ENCODE measurements around the gene EGFLAM. TPM values are rescaled to one million over a fixed set of nuclear protein-coding genes. Genes with fewer than 3 reads are reported as not detected.

EGFLAM gene
- total and polyA plus RNA-seq, 2 of the 4 experiments (the other 2 are of a cell fraction), result 0.77 to 1.1 TPM

DNA sequence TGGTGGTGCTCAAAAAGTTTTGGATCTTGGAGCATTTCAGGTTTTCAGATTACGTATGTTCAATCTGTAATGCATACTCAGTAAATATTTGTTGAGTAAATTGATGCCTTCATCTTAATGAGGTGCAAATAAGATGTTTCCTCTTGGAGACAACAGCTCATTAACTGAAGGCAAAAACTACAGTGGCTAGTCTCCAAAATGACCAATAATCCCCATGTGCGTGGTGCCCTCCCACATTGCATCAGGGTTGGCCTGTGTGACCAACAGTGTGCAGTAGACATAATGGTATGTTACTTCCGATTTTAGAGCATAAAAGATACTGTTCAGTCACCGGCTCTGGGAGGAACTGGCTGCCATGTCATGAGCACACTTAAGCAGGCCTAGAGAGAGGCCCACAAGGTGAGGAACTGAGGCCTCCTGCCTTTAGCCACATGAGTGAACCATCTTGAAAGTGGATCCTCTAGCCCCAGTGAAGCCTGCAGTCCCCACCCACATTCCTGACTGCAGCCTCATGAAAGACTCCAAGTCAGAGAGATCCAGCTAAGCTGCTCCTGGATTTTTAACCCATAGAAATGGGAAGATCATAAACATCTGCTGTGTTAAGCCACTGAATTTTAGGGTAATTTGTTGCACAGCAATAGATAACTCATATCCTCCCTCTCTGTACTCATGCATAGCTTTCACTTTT, 242.4 kb downstream of the EGFLAM start:
- peak overlapping the region; percentile 69 for H3K18ac ChIP-seq (ENCODE audit: low read depth, low read length)
- 70% methylated on average over 2 of the region's 4 CpGs; no CpG with 5 or more reads in 1 of the 2 experiments for WGBS, 2 experiments (ENCODE audit: extremely low coverage in 2 of 2, insufficient read length in 1 of 2)
- H2AK9ac ChIP-seq (replicated peaks; ENCODE audit: low read depth, low read length, poor library complexity), result peak overlapping the region; percentile 90
- 0 out of 2 replicates have a peak overlapping the region, but pooled peaks have one; percentile 38 for H4K91ac ChIP-seq (ENCODE audit: insufficient read depth, low read depth, low read length)
- no peaks in the 10 kb centered on the region for H3K9me3 ChIP-seq (ENCODE audit: control insufficient read depth, insufficient read depth, low read length)
- peak overlapping the region; percentile 2; the same call in 1 of the 2 replicates for H4K5ac ChIP-seq (ENCODE audit: low read depth, low read length)
- H3K56ac ChIP-seq (ENCODE audit: extremely low read depth, insufficient read depth, low read length), result no peak overlapping the region; the same call in 1 of the 2 replicates
- H3K4me1 ChIP-seq (ENCODE audit: control insufficient read depth, insufficient read depth, low read length), result peaks cover 4% of the 10 kb centered on the region
- peak overlapping the region; percentile 12 to 89; a peak in 3 of 4 replicates for H4K8ac ChIP-seq (ENCODE audit: low read depth in 2 of 2, low read length in 2 of 2)
- H3K9me1 ChIP-seq (ENCODE audit: insufficient read depth, low read length), result peaks cover 4% of the 10 kb centered on the region
- H3K4me2 ChIP-seq (ENCODE audit: low read depth, low read length), result 0 out of 2 replicates have a peak overlapping the region, but pooled peaks have one; percentile 1
- ChIA-PET CTCF (interaction anchor here (0.6 kb wide), 1 partner anchor 755 kb away, joined by 3 read pairs; no protein-coding TSS in a partner anchor), POLR2A (ENCODE audit: unreplicated experiment) (no interaction called here)
- 0 out of 2 replicates have a peak overlapping the region, but pooled peaks have one; percentile 1 for H3K27ac ChIP-seq (ENCODE audit: insufficient read depth, low read length)
- H2AFZ ChIP-seq (replicated peaks; ENCODE audit: low read length, poor library complexity), result peak overlapping the region; percentile 95
- H2BK120ac ChIP-seq (ENCODE audit: low read depth, low read length), result peak overlapping the region; percentile 44
- H2AK5ac ChIP-seq (ENCODE audit: low read depth, low read length), result peak overlapping the region; percentile 43
- intact Hi-C loops (cut with micrococcal nuclease), result no loop called here
- no peak overlapping the region for H3K4me3 ChIP-seq (ENCODE audit: insufficient read depth, low read depth, low read length)
- H3K36me3 ChIP-seq (ENCODE audit: control insufficient read depth, insufficient read depth, low read length), result peaks cover 12% of the 10 kb centered on the region
- peak overlapping the region; percentile 43; the same call in 1 of the 2 replicates for H3K14ac ChIP-seq (replicated peaks; ENCODE audit: low read depth, low read length)
- 0 out of 2 replicates have a peak overlapping the region, but pooled peaks have one; percentile 8 for H2BK20ac ChIP-seq (ENCODE audit: low read depth, low read length)
- in situ Hi-C loops (cut with MboI; ENCODE audit: low sequenced_read_pairs), result no loop called here
- H3K23ac ChIP-seq (ENCODE audit: low read depth, low read length), result peak overlapping the region; percentile 12; the same call in 1 of the 2 replicates
- ATAC-seq (ENCODE audit: low read depth) (peak; percentile 98), DNase-seq (peak; percentile 76)
- BruUV-seq (replicated peaks), result no TSS peak
- H3K79me1 ChIP-seq (ENCODE audit: low read depth in 1 of 2, low read length in 2 of 2), result no peaks in the 10 kb centered on the region
- peak overlapping the region; percentile 15; the same call in 1 of the 3 replicates for H2BK15ac ChIP-seq (ENCODE audit: low read depth, low read length)
- TF ChIP-seq CEBPB (IDR thresholded peaks at IDR 0.05; ENCODE audit: low read depth, low read length) (peak; percentile 51; the same call in 1 of the 2 replicates), FOS (IDR thresholded peaks at IDR 0.05; ENCODE audit: low read depth, low read length) (no peak), BHLHE40 (IDR thresholded peaks at IDR 0.05; ENCODE audit: low read depth, low read length) (no peak)
- TF ChIP-seq, protein P1, sequence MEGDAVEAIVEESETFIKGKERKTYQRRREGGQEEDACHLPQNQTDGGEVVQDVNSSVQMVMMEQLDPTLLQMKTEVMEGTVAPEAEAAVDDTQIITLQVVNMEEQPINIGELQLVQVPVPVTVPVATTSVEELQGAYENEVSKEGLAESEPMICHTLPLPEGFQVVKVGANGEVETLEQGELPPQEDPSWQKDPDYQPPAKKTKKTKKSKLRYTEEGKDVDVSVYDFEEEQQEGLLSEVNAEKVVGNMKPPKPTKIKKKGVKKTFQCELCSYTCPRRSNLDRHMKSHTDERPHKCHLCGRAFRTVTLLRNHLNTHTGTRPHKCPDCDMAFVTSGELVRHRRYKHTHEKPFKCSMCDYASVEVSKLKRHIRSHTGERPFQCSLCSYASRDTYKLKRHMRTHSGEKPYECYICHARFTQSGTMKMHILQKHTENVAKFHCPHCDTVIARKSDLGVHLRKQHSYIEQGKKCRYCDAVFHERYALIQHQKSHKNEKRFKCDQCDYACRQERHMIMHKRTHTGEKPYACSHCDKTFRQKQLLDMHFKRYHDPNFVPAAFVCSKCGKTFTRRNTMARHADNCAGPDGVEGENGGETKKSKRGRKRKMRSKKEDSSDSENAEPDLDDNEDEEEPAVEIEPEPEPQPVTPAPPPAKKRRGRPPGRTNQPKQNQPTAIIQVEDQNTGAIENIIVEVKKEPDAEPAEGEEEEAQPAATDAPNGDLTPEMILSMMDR (conservative IDR thresholded peaks at IDR 0.05; ENCODE audit: low read depth, low read length), result no peak
- TF ChIP-seq, protein P2, sequence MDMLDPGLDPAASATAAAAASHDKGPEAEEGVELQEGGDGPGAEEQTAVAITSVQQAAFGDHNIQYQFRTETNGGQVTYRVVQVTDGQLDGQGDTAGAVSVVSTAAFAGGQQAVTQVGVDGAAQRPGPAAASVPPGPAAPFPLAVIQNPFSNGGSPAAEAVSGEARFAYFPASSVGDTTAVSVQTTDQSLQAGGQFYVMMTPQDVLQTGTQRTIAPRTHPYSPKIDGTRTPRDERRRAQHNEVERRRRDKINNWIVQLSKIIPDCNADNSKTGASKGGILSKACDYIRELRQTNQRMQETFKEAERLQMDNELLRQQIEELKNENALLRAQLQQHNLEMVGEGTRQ (IDR thresholded peaks at IDR 0.05; ENCODE audit: low read depth, low read length), result no peak
- TF ChIP-seq, protein P3, sequence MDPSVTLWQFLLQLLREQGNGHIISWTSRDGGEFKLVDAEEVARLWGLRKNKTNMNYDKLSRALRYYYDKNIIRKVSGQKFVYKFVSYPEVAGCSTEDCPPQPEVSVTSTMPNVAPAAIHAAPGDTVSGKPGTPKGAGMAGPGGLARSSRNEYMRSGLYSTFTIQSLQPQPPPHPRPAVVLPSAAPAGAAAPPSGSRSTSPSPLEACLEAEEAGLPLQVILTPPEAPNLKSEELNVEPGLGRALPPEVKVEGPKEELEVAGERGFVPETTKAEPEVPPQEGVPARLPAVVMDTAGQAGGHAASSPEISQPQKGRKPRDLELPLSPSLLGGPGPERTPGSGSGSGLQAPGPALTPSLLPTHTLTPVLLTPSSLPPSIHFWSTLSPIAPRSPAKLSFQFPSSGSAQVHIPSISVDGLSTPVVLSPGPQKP (IDR thresholded peaks at IDR 0.05; ENCODE audit: borderline replicate concordance, low read depth, low read length), result no peak
- no peaks in the 10 kb centered on the region for H3K27me3 ChIP-seq (ENCODE audit: control insufficient read depth, insufficient read depth, low read length)
- H4K20me1 ChIP-seq (ENCODE audit: insufficient read depth, low read length), result no peaks in the 10 kb centered on the region
- H2BK5ac ChIP-seq (ENCODE audit: low read depth, low read length, poor library complexity, severe bottlenecking), result peak overlapping the region; percentile 4
- dilution Hi-C loops (cut with HindIII; ENCODE audit: low sequenced_read_pairs, unreplicated experiment), result no loop called here
- no peak overlapping the region for H3K9ac ChIP-seq (ENCODE audit: low read depth, low read length)
- H3K4ac ChIP-seq (ENCODE audit: low read depth, low read length), result peak overlapping the region; percentile 38; the same call in 1 of the 2 replicates

Data from IMR-90 (cell line).